WTC11 (cell line): ENCODE data around the gene CEP135.

Experiments
- GTF2I ChIP-seq: fragments of 250-450 bp; sonication (Bioruptor Pico); conservative IDR thresholded peaks from 2 replicates; pipeline ENCODE4 v1.4.0; 2021; ENCODE audit warnings: mild to moderate bottlenecking
- JUN ChIP-seq: sonication (generic); formaldehyde crosslinking; IDR thresholded peaks from 2 replicates; pipeline ENCODE4 v1.8.0; 2023; ENCODE audit warnings: mild to moderate bottlenecking, missing genetic modification reagents
- MYBL2 ChIP-seq: sonication (generic); formaldehyde crosslinking; IDR thresholded peaks from 2 replicates; pipeline ENCODE4 v1.8.1; 2023; ENCODE audit warnings: mild to moderate bottlenecking, moderate library complexity, missing genetic modification reagents
- NR2C2 ChIP-seq: sonication (generic); formaldehyde crosslinking; IDR thresholded peaks from 2 replicates; pipeline ENCODE4 v1.8.0; 2022; ENCODE audit warnings: mild to moderate bottlenecking, missing genetic modification reagents
- RELA ChIP-seq: sonication (generic); formaldehyde crosslinking; IDR thresholded peaks from 2 replicates; pipeline ENCODE4 v1.8.1; 2022; ENCODE audit warnings: missing genetic modification reagents, mild to moderate bottlenecking, borderline replicate concordance
- SMAD3 ChIP-seq: sonication (generic); formaldehyde crosslinking; IDR thresholded peaks from 2 replicates; pipeline ENCODE4 v1.8.0; 2022; ENCODE audit warnings: missing genetic modification reagents, mild to moderate bottlenecking, borderline replicate concordance
- ZNF219 ChIP-seq: sonication (generic); formaldehyde crosslinking; IDR thresholded peaks from 2 replicates; pipeline ENCODE4 v1.8.0; 2023; ENCODE audit warnings: missing genetic modification reagents, mild to moderate bottlenecking, borderline replicate concordance
- TF ChIP-seq, protein P1 (sequence below): sonication (generic); formaldehyde crosslinking; conservative IDR thresholded peaks from 2 replicates; pipeline ENCODE4 v1.8.1; 2023; ENCODE audit warnings: mild to moderate bottlenecking, low read depth, missing genetic modification reagents, moderate library complexity
- TF ChIP-seq, protein P2 (sequence below): fragments of 200-600 bp; IDR thresholded peaks from 2 replicates; pipeline ENCODE4 v1.8.0; 2022; ENCODE audit warnings: antibody characterized with exemption
- TF ChIP-seq, protein P3 (sequence below): sonication (generic); formaldehyde crosslinking; IDR thresholded peaks from 2 replicates; pipeline ENCODE4 v1.8.0; 2022; ENCODE audit warnings: mild to moderate bottlenecking, missing genetic modification reagents
- TF ChIP-seq, protein P4 (sequence below): fragments of 250-450 bp; sonication (Bioruptor Pico); IDR thresholded peaks from 2 replicates; pipeline ENCODE4 v1.9.0; 2021; ENCODE audit warnings: mild to moderate bottlenecking
- TF ChIP-seq, protein P5 (sequence below): sonication (generic); formaldehyde crosslinking; IDR thresholded peaks from 2 replicates; pipeline ENCODE4 v1.8.1; 2023; ENCODE audit warnings: mild to moderate bottlenecking, missing genetic modification reagents, moderate library complexity
- TF ChIP-seq, protein P6 (sequence below): sonication (generic); formaldehyde crosslinking; IDR thresholded peaks from 2 replicates; pipeline ENCODE4 v1.8.1; 2022; ENCODE audit warnings: low read depth, missing genetic modification reagents, borderline replicate concordance
- TF ChIP-seq, protein P7 (sequence below): sonication (generic); formaldehyde crosslinking; IDR thresholded peaks from 2 replicates; pipeline ENCODE4 v1.8.1; 2022; ENCODE audit warnings: missing genetic modification reagents, borderline replicate concordance

DNA sequence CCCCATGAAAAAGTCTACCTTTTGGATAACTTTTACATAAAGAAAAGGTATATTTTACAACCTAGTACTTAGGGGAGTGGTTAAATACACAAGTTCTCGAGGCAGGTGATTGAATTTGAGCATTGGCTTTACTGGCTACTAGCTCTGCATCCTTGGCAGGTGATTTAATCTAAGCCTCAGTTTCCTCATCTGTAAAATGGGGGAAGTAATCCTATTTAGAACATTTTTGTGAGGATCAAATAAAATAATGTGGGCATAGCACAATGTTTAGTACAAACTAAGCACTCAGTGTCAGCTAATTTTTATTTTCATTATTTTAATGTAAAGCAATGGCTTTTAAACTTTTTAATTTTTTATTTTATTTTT lies 102.9 kb downstream of the CEP135 start:
- TF ChIP-seq, protein P1, sequence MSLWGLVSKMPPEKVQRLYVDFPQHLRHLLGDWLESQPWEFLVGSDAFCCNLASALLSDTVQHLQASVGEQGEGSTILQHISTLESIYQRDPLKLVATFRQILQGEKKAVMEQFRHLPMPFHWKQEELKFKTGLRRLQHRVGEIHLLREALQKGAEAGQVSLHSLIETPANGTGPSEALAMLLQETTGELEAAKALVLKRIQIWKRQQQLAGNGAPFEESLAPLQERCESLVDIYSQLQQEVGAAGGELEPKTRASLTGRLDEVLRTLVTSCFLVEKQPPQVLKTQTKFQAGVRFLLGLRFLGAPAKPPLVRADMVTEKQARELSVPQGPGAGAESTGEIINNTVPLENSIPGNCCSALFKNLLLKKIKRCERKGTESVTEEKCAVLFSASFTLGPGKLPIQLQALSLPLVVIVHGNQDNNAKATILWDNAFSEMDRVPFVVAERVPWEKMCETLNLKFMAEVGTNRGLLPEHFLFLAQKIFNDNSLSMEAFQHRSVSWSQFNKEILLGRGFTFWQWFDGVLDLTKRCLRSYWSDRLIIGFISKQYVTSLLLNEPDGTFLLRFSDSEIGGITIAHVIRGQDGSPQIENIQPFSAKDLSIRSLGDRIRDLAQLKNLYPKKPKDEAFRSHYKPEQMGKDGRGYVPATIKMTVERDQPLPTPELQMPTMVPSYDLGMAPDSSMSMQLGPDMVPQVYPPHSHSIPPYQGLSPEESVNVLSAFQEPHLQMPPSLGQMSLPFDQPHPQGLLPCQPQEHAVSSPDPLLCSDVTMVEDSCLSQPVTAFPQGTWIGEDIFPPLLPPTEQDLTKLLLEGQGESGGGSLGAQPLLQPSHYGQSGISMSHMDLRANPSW (CRISPR knock-in tag) = no peak
- TF ChIP-seq, protein P2, sequence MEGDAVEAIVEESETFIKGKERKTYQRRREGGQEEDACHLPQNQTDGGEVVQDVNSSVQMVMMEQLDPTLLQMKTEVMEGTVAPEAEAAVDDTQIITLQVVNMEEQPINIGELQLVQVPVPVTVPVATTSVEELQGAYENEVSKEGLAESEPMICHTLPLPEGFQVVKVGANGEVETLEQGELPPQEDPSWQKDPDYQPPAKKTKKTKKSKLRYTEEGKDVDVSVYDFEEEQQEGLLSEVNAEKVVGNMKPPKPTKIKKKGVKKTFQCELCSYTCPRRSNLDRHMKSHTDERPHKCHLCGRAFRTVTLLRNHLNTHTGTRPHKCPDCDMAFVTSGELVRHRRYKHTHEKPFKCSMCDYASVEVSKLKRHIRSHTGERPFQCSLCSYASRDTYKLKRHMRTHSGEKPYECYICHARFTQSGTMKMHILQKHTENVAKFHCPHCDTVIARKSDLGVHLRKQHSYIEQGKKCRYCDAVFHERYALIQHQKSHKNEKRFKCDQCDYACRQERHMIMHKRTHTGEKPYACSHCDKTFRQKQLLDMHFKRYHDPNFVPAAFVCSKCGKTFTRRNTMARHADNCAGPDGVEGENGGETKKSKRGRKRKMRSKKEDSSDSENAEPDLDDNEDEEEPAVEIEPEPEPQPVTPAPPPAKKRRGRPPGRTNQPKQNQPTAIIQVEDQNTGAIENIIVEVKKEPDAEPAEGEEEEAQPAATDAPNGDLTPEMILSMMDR = no peak
- TF ChIP-seq ZNF219 = no peak
- TF ChIP-seq, protein P3, sequence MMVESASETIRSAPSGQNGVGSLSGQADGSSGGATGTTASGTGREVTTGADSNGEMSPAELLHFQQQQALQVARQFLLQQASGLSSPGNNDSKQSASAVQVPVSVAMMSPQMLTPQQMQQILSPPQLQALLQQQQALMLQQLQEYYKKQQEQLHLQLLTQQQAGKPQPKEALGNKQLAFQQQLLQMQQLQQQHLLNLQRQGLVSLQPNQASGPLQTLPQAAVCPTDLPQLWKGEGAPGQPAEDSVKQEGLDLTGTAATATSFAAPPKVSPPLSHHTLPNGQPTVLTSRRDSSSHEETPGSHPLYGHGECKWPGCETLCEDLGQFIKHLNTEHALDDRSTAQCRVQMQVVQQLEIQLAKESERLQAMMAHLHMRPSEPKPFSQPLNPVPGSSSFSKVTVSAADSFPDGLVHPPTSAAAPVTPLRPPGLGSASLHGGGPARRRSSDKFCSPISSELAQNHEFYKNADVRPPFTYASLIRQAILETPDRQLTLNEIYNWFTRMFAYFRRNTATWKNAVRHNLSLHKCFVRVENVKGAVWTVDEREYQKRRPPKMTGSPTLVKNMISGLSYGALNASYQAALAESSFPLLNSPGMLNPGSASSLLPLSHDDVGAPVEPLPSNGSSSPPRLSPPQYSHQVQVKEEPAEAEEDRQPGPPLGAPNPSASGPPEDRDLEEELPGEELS (CRISPR knock-in tag) = no peak
- TF ChIP-seq, protein P4, sequence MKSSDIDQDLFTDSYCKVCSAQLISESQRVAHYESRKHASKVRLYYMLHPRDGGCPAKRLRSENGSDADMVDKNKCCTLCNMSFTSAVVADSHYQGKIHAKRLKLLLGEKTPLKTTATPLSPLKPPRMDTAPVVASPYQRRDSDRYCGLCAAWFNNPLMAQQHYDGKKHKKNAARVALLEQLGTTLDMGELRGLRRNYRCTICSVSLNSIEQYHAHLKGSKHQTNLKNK (CRISPR knock-in tag) = no peak
- TF ChIP-seq, protein P5, sequence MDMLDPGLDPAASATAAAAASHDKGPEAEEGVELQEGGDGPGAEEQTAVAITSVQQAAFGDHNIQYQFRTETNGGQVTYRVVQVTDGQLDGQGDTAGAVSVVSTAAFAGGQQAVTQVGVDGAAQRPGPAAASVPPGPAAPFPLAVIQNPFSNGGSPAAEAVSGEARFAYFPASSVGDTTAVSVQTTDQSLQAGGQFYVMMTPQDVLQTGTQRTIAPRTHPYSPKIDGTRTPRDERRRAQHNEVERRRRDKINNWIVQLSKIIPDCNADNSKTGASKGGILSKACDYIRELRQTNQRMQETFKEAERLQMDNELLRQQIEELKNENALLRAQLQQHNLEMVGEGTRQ (CRISPR knock-in tag) = no peak
- TF ChIP-seq, protein P6, sequence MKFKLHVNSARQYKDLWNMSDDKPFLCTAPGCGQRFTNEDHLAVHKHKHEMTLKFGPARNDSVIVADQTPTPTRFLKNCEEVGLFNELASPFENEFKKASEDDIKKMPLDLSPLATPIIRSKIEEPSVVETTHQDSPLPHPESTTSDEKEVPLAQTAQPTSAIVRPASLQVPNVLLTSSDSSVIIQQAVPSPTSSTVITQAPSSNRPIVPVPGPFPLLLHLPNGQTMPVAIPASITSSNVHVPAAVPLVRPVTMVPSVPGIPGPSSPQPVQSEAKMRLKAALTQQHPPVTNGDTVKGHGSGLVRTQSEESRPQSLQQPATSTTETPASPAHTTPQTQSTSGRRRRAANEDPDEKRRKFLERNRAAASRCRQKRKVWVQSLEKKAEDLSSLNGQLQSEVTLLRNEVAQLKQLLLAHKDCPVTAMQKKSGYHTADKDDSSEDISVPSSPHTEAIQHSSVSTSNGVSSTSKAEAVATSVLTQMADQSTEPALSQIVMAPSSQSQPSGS (CRISPR knock-in tag) = no peak
- no peak for TF ChIP-seq RELA (CRISPR knock-in tag)
- no peak for TF ChIP-seq MYBL2 (CRISPR knock-in tag)
- no peak for TF ChIP-seq SMAD3
- no peak for TF ChIP-seq JUN (CRISPR knock-in tag)
- TF ChIP-seq, protein P7, sequence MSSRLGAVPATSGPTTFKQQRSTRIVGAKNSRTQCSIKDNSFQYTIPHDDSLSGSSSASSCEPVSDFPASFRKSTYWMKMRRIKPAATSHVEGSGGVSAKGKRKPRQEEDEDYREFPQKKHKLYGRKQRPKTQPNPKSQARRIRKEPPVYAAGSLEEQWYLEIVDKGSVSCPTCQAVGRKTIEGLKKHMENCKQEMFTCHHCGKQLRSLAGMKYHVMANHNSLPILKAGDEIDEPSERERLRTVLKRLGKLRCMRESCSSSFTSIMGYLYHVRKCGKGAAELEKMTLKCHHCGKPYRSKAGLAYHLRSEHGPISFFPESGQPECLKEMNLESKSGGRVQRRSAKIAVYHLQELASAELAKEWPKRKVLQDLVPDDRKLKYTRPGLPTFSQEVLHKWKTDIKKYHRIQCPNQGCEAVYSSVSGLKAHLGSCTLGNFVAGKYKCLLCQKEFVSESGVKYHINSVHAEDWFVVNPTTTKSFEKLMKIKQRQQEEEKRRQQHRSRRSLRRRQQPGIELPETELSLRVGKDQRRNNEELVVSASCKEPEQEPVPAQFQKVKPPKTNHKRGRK = no peak
- TF ChIP-seq GTF2I (CRISPR knock-in tag) = no peak
- TF ChIP-seq NR2C2 (CRISPR knock-in tag) = no peak
